Measurements from ENCODE around the gene GPC3.

DNA sequence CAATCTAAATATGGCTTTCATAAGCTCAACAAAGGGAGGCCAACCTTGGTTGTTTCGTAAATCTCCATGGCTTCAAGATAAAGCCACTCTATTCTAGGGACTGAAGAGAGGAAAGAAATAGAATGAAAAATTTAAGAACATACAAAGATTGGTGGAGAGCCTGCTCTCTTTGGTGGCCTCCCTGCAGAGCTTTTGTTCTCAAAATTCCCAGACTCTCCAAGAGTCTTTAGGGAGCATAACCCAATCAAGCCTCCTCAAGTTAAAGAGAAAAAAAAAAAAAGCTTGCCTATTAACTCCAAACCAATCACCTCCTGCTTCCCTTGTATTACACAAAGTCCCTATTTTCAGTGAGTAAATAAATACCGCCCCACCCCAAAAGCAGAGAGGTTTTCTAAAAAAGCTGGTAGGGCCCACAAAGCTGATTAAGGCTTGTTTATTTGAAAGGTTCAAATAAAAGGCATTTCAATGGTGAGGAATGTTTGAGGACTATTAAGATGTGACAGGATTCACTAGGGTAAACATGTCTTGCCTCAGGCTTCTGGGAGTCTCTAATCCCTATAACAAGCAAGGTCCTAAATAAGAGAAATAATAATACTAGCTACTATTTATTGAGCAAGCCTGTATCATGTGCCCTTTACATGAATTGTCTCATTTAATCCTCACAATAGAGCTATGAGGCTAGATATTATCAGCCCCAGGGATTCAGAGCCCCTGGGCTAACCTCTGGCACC lies 71.6 kb downstream of the GPC3 start:
- TF ChIP-seq, protein P1, sequence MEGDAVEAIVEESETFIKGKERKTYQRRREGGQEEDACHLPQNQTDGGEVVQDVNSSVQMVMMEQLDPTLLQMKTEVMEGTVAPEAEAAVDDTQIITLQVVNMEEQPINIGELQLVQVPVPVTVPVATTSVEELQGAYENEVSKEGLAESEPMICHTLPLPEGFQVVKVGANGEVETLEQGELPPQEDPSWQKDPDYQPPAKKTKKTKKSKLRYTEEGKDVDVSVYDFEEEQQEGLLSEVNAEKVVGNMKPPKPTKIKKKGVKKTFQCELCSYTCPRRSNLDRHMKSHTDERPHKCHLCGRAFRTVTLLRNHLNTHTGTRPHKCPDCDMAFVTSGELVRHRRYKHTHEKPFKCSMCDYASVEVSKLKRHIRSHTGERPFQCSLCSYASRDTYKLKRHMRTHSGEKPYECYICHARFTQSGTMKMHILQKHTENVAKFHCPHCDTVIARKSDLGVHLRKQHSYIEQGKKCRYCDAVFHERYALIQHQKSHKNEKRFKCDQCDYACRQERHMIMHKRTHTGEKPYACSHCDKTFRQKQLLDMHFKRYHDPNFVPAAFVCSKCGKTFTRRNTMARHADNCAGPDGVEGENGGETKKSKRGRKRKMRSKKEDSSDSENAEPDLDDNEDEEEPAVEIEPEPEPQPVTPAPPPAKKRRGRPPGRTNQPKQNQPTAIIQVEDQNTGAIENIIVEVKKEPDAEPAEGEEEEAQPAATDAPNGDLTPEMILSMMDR (IDR thresholded peaks at IDR 0.05), result no peak
- TF ChIP-seq POLR2A (IDR thresholded peaks at IDR 0.05), result no peak
